Activated CD8-positive, alpha-beta memory T cell treated with anti-CD3 and anti-CD28 coated beads for 1 hour (primary cell): ENCODE data around the gene PARP8.
"Not testable (repeated sequence)": the region's sequence is repeated elsewhere in the genome, so short reads cannot be mapped to it uniquely, and the experiment has no call there.

Experiments used
- DNase-seq, 2 donors: peaks; one replicate each; pipeline ENCODE4 v3.0.0-alpha.2; 2020; ENCODE audit warnings: low read depth in 1 of 2; ENCODE audit errors: extremely low read depth in 1 of 2

PARP8 gene

DNA sequence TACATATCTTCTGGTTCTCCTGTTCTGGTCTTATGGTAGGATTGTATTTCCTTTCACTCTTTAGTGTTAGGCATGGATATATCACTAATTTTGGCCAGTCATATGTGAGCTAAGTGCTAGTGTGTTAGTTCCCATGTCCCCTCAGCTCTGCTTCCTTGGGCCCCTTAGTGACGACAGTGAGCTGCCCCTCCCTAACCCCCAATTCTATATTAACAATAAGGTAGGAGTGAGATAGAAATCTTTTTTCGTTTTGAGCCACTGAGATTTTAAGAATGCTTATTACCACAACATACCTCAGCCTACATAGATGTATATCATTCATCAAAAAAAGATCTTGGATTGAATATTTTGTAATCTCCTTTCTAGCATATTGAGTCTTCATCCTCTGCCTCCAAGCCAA, 100.5 kb downstream of the PARP8 start:
- no peak for DNase-seq

DNA sequence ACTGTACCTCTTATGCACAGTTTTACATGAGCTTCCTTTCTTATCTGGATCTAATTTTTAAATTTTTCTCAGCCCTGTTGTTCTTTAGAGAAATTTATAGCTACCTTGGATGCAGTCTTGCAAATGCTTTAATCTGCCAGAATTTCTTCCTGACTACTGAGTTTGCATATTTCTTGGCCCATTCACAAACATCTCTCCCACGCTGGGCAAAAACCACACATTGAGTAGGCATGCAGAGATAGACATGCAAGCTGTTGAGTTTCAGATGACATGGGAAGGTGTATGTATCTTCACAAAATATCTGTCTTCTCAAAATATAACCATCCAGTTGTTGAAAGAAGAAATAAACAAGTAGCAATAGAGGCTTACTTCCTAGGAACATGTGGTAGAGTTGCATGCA, 101.2 kb downstream of the PARP8 start:
- DNase-seq = no peak

- DNase-seq = no peak
Observed at GRCh38 chr5:50768634-50769033, 102.2 kb downstream of the PARP8 start.

GRCh38 chr5:50770441-50770840, 104.0 kb downstream of the PARP8 start:
- DNase-seq = no peak

GRCh38 chr5:50774446-50775175, 108.2 kb downstream of the PARP8 start:
- DNase-seq = not testable (repeated sequence)

- no peak for DNase-seq
Observed at GRCh38 chr5:50786073-50786472, 119.6 kb downstream of the PARP8 start.

- no peak for DNase-seq
Observed at GRCh38 chr5:50791813-50792212, 125.4 kb downstream of the PARP8 start.

- DNase-seq = no peak
Observed at GRCh38 chr5:50792843-50793242, 126.4 kb downstream of the PARP8 start.

DNA sequence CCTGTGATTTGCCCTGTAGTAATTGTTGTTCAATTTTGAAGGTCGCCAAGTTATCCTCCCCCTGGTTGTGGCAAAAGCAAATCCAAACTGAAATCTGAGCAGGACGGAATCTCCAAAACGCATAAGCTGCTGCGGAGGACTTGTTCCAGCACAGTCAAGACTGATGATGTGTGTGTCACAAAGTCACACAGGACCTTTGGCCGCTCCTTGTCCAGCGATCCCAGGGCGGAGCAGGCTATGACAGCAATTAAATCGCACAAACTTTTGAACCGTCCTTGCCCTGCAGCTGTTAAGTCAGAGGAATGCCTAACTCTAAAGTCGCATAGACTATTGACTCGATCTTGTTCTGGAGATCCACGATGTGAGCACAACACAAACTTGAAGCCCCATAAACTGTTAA, 128.4 kb downstream of the PARP8 start:
- DNase-seq = no peak

DNA sequence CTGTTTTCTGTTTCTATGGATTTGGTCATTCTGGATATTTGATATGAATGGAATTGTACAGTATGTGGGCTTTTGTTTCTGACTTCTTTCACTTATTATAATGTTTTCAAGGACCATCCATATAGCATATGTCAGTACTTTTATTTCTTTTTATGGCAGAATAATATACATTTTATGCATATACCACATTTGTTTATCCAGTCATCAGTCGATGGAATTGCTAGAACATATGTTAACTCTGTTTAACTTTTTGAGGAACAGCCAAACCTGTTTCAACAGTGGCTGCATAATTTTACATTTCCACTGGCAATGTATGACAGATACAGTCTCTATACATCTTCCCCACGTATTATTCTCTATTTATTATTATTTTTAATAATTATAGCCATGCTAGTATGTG, 131.6 kb downstream of the PARP8 start:
- no peak for DNase-seq

DNA sequence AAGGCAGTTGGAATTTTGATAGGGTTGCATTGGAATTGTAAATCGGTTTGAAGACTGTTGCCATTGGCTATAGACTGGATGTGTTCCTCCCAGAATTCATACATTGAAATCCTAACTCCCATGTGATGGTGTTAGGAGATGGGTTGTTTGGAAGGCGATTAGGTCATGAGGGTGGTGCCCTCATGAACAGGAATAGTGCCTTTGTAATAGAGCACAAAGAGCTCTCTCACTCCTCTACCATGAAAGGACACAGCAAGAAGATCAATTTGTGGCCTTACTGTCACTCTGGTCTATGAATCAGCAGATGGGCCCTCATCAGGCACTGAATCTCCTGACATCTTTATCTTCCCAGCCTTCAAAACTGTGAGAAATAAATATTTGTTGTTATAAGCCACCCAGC, 133.2 kb downstream of the PARP8 start:
- no peak for DNase-seq

DNA sequence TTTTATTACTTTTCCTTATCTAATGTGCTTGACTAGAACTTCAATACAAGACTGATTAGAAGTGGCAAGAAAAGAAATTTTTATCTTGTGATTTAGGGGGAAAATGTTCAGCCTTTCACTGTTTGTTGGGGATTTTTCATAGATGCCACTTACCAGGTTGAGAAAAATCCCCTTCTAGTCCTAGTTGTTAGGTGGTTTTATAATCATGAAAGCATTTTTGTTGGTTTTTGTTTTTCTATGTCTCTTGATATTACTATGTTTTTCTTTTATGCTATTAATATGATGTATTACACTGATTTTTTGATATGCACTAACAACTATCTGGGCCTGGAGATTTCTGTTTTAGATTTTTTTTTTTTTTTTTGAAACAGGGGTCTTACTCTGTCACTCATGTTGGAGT, 134.0 kb downstream of the PARP8 start:
- DNase-seq = no peak

DNA sequence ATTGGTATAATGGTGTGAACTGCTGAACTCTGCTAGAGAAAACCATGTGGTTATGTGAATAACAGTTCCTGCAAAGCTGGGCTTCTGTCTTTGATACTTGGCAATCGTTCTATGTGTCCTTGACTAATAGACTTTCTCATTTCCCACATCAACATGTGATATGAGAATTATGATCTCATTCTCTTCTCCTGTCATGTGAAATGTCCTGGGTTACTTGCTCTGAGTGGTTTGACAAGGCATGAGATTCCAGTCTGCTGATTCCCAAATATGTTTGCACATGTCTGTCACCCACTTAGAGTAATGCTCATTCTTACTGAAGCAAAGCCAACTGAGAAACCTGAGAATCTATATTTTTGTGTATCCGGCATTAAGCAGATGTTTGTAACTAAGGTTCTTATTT, 141.2 kb downstream of the PARP8 start:
- no peak for DNase-seq

DNA sequence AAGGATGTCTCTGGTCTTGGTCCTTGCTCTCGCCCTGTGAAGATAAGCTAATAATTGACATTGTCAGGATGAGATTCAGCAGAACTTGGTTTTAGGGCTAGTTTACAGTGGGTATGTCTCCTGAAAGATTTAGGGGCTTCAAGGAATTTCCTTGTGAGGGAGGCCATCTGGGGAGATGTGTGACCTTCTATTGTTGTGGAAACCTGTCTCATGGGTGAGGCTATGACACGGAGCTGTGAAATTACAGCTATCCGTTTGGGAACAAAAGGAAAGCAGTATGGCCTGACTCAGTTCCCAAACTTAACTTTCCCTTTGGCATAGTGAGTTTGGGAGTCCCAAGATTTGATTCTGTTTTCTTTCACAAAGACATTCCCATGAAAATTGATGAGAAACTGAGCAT, 142.0 kb downstream of the PARP8 start:
- DNase-seq = no peak

DNA sequence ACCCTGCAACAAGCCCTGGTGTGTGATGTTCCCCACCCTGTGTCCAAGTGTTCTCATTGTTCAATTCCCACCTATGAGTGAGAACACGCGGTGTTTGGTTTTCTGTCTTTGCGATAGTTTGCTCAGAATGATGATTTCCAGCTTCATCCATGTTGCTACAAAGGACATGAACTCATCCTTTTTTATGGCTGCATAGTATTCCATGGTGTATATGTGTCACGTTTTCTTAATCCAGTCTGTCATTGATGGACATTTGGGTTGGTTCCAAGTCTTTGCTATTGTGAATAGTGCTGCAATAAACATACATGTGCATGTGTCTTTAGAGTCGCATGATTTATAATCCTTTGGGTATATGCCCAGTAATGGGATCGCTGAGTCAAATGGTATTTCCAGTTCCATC, 145.3 kb downstream of the PARP8 start:
- not testable (repeated sequence) for DNase-seq

GRCh38 chr5:50813691-50814090, 147.3 kb downstream of the PARP8 start:
- no peak for DNase-seq

- DNase-seq = no peak
Observed at GRCh38 chr5:50814556-50814955, 148.1 kb downstream of the PARP8 start.

DNA sequence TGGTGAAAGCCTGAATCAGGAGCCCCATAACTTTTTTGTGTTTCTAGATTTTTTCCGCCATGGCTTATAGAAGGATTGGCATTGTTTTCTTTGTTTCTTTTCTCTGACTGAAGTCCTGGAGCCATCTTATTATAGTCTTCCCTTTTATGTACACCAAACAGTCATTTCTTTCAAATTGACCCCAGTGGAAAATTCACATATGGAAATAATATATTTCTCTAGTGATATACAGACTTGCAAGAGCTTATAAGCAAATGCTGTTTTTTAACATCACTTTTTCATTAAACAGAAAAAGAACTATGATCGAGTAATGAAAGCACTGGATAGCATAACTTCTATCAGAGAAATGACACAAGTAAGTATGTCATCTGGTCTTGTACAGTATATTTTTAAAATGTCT, 155.6 kb downstream of the PARP8 start:
- DNase-seq = no peak

DNA sequence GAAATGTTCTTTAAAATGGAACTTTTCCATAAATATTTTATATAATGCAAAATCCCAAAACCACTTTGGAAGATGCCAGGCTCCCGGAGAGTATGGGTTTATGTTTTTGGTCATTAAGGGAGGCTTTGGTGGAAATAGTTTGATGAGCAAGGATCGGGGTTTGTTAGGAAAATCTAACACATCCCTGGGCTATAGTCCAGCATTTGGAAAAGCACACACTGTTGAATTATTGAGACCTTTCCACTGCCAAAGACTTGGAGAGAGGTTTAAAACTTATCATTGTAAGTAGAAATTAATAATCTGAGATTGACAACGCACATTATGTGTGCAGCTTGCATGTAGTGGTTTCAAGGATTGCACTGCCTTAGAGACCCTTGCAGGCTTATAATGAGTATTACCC, 156.3 kb downstream of the PARP8 start:
- no peak for DNase-seq

- no peak for DNase-seq
Observed at GRCh38 chr5:50823568-50823967, 157.1 kb downstream of the PARP8 start.

DNA sequence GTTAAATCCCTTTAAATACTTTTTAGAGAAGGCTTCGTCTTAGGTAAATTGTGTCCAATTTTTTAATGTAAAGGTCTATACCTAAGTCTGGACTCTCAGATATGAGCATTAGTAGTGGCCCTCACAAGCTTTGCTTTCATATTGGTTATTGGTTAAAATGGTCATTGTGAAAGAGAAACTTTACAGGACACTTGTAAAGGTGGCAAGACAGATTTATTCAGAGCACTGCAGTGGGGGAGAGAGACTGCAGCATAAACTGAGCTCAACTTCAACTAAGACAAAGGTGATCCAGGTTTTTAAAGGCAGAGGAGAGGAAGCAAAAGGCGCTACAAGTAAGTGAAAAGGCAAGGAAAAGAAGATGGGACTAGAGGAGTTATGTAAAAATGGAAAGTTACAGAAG, 157.7 kb downstream of the PARP8 start:
- no peak for DNase-seq

DNA sequence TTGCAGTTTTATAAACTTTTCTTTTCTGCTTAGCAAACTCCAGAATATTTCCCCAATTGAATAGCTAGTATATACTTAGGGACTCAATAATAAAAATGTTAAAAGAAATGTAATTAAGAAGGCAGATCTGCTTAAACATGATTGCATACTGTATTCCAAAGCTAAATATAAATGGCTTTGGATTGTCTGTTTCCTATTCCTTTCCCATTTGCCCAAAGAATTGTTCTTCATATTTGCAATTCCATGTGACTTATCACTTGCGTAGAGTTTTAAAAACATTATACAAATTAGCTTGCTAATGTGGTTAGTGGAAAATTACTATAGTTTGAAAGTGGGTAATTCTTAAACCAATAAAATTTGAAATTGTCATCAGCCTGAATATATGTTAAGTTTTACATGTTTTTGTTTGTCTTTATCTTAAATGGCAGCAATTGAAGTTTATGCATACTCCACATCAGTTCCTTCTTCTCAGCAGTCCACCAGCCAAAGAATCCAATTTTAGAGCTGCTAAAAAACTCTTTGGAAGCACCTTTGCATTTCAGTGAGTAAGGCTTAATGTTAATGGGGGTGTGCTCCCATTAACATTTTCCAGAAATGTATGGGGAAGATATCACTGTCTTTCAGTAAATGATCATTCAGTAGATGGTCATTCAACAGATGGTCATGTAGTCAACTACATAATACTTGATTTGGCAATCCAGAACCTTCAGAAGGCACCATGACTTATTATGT, 161.2 kb downstream of the PARP8 start:
- DNase-seq = no peak

DNA sequence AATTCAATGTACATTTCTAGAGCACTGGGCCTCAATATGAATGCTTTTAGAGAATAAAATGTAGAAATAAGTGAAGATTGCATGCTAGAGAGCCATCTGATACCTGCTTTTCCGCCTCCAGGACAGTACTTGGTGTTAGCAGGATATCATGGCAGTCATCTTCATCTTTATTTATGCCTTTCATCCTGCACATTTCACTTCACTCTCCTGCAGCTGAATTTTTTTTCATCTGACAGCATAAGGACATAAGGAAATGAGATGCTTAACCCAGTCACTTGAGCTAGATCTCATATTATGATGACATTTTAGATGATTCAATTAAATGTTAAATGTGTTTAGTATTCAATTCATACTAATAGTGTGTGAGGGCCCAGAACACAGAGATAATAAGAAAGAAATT, 162.6 kb downstream of the PARP8 start:
- DNase-seq = no peak
